GM18526 (cell line): ENCODE measurements around the gene PTPN3.

ENCODE experiments used
- POLR2A ChIP-seq: IDR thresholded peaks from 3 replicates; pipeline ENCODE4 v1.6.1; 2011; ENCODE audit not compliant: insufficient read length; ENCODE audit errors: extremely low read depth

PTPN3 gene

GRCh38 chr9:109411798-109412352, 86.2 kb downstream of the PTPN3 start:
- TF ChIP-seq POLR2A: no peak

DNA sequence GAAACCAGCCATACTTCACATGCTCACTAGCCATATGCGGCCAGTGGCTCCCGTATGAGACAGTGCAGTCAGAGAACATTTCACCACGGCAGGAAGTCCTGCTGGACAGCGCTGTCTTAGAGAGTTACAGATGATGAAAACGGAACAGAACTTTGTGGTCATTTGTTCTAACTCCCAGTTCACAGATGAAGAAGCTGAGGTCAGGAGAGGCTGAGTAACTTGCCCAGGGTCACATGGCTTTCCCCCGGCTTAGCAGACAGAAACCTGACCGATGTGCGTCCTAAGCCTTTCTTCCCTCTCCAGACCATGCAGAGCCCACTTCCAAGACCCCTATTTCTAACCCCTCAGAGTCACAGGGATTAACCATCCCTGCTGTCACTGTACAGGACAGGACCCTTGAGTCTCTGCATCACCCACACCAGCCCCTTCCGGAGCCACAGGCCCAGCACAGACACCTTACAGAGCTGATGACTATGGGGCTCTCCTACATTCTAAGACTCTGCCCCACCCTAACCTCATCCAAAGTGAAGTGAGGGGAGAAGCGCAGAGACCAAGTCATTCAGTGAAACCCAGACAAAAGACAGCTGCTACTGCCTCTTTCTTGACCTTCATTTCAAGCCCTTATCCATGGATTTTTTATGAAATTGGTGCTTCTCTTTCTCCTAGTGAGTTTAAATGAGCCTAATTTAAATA, 86.9 kb downstream of the PTPN3 start:
- TF ChIP-seq POLR2A: no peak

- no peak for TF ChIP-seq POLR2A
These were observed 88.2 kb downstream of the PTPN3 start for GRCh38 chr9:109409773-109410397.

- TF ChIP-seq POLR2A: no peak
These were observed 89.2 kb downstream of the PTPN3 start for GRCh38 chr9:109408759-109409462.

DNA sequence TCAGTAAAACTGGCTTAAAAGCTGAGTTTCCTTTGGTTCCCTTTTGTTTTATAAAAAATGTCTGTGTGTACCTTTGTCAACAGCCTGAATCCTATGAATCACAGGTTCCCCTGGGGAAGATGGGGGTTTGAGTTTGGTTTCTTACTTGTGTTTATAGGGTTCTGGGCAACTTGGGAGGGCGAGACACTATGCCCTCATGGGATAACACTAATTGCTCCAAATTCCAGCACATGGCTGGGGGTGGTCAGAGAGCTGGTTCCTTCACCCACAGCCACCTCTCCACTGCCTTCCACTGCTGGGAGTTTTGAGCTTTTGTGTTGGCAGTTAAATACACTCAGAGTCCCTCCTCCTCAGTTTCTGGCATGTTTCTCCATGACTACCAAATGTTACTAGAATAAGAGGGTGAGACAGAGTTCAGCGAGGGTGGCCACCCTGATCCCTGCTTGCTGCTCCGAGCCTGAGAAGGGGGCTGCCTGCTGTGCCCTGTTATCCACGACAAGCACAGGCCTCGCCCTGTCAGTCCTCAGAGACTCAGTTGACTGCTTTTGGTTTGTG, 94.3 kb downstream of the PTPN3 start:
- no peak for TF ChIP-seq POLR2A

DNA sequence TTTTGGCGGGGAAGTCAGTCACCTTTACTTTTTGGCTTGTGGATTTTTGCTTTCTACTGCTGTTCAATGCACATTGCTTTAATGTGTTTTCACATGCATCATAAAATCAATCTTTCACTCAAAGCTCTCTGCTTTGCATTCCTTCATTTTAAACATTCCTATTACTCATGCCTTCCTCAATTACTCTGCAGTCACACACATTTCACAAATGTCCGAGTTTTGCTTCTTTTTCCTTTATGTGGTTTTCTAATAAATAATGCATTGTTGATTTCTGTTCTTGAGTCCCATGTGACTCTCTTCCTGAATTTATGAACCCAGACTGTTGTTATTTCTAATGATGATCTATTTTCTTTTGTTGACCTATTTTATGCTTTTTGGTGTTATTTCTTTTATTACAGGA, 95.0 kb downstream of the PTPN3 start:
- no peak for TF ChIP-seq POLR2A

DNA sequence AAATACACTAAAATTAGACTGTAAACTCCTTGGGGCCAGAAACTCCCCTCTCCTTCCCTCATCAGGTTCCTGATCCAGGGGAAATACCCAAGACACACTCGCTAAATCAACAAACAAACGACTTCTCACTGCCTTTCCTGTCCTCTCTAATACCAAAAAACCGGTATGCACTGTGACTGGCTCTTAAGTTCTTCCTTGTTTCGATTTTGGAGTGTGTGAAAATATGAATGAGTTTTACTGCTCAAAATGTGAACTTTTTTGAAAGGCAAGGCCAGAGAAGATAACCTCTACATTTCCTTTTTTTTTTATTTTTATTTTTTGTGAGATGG, 96.2 kb downstream of the PTPN3 start:
- no peak for TF ChIP-seq POLR2A

DNA sequence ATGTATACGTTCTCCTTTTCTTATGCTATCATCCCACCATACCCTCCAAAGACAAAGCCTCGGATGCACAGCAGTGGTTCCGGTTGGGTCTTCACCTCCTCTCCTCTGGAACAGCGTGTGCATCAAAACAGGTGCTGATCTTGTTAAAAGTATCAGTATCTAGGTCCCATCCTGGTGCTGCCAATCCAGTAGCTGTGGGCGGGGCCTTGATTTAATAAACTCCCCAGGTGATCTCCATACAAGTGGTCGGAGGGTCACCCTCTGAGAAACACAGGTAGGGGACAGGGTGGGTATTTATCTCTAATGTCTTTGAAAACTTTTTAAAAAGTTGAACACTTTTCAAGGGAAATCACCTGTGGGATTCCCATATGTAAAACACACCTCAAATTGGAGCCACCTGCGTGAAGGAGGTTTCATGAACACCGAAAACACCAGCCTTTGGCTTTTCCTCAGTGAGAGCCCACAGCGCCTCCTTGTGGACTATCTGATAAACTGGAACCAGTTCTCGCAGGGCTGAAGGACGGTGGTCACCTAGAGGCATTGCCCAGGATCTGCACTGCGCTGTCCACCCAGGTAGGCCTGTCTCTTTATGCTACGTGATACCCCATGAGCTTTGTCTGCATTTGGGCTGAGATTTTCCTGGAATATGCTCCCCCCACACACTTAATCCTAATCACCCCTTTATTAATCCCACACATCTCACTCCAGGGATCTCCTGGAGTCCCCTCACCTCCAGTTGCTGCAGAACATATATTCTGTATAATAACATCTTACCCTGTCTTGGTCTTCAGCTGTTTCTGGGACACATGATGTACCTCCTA, 96.7 kb downstream of the PTPN3 start:
- no peak for TF ChIP-seq POLR2A

DNA sequence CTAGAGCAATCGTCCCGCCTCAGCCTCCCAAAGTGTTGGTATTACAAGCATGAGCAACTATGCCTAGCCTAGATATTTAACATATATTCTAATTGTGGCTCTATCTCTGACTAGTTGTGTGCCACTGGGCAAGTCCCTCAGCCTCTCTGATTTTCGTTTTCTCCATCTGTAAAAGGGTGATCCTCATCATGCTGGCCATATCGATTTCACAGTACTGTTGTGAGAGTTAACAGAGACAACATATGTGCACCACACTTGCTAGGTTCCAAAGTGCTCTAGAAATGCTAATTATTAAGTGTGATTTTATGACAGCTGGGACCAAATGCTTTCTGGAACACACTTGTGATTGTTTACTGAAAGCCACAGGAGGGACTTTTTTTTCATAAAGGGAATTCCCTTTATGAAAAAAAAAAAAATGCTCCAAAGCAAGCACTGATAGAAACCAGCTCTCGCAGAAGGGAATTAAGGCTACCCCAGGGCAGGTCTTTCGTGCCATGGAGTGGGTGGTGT, 98.8 kb downstream of the PTPN3 start:
- TF ChIP-seq POLR2A: no peak

DNA sequence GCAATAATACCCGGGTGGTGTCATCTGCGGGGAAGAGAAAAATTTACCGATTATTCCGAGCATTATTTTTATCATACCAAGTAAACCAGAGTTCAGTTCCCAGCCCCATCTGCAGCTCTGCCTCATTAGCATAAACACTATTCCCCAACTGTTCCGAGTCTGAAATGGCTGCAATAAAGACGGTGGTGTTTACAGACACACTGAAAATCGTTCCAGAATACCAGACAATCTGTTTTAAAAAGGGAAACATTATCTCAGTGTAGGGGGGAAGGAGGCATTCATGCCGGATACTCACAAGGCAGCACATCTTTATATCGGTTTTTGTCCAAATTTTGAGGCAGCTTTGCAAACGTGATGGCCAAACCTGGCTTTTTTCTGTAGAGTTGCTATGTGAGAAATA, 106.9 kb downstream of the PTPN3 start:
- no peak for TF ChIP-seq POLR2A

DNA sequence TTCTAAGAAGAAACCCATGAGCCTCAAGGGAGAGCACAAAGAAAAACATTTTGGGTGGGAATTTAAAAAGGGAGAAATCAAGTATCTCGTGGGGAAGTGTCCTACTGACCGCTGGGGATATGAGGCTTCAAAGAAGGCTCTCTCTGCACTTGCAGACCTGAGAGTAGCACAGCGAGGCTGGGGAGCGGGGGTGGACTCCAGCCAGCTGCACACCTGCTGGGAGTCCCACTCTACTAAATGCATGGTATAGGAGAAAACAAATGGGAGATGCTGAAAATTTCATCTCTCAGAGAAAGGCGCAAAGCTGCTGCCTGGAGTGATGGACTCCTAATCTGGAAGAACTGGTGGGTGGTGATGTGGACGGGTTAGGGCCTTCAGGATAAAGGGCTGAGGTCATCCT, 110.3 kb downstream of the PTPN3 start:
- TF ChIP-seq POLR2A: no peak

DNA sequence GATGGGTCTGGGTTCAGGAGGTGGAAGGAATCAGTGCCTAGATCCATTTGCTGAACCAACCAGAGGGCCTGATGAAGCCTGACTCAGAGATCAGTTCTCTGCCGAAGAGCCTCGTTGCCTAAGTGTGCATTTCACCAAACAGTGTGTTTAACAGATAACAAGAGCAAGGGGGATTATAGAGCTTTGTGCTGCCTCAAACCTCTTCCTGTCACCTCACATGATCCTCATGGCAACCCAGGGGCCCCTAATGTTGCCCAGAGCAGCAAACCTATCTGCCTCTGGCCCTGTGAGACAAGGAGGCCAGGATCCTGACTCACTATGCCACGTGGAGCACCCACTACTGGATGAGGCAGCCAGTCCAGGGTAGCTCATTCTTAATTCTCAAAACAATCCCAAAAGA, 110.9 kb downstream of the PTPN3 start:
- TF ChIP-seq POLR2A: no peak

- TF ChIP-seq POLR2A: no peak
These were observed 112.6 kb downstream of the PTPN3 start for GRCh38 chr9:109385499-109385898.

GRCh38 chr9:109383947-109384346, 114.2 kb downstream of the PTPN3 start:
- TF ChIP-seq POLR2A: no peak

DNA sequence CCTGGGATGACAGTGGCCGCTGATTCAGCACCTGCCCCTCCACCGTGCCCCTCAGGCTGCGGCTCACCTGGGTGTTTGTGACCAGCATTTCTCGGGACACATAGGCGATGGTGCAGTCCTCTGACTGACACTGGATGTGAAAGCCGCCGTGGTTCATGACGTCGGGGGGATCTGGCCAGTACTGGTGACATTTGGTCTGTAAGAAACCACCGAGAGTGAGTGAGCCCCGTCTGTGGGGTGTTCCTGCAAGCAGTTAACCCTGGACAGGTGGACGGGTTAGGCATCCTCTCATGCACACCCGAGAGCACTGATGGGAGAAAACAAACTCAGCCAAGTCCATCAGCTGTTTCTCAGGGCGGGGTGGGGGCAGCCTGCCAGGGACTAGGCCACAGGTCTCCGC, 114.8 kb downstream of the PTPN3 start:
- TF ChIP-seq POLR2A: no peak
